HG03139 (cell line): ENCODE results near the gene TMA7B.

Experiments
- ATAC-seq: cut with Tn5 transposase; IDR thresholded peaks from one replicate; pipeline ENCODE4 v1.9.1; 2021; ENCODE audit not compliant: unreplicated experiment

Gene TMA7B

DNA sequence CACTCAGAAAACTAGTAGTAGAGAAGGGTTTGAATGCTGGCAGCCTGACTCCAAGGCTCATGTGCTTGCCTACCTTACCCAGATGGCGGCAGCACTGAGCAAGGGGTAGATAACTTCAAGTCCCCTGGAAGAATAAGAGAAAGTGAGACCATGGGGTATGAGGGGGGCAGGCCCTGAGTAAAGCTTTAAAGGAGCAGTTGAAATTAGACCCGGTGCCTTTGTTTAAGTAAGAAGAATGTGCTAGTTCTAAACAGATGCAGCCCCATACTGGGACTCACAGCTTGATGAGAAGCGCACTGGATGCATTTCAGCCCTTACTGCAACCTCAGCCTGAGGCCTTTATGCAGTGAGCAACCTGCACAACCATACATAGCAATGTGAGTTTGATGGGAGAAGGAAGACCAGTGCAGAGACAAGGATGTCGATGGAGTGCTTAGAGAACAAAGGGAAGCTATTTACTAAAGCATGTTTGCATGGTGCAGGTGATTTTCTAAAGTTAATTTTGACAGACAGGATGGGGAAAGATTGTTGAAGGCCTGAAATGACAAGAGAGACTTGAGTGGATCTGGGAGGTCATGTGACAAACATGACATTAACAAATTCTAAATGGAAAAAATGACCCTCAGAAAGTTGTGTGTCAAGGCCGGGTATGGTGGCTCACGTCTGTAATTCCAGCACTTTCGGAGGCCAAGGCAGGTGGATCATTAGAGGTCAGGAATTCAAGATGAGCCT is 27.1 kb upstream of the TMA7B start:
- ATAC-seq: no peak

DNA sequence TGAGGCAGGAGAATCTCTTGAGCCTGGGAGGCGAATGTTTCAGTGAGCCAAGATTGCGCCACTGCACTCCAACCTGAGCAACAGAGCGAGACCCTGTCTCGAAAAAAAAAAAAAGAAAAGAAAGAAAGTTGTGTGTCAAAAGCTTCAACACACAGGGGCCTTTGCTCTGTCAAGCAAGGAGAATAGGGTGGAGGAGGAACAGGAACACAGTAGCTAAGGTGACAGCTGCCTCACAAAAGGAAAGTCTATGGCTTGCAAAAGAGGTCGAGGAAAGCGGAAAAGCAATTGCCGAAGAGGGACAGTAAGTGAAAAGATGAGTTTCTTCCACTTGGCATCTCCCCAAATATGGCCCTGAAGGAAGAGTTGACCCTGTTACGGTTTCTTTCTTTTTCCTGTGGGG is 26.5 kb upstream of the TMA7B start:
- ATAC-seq: no peak

DNA sequence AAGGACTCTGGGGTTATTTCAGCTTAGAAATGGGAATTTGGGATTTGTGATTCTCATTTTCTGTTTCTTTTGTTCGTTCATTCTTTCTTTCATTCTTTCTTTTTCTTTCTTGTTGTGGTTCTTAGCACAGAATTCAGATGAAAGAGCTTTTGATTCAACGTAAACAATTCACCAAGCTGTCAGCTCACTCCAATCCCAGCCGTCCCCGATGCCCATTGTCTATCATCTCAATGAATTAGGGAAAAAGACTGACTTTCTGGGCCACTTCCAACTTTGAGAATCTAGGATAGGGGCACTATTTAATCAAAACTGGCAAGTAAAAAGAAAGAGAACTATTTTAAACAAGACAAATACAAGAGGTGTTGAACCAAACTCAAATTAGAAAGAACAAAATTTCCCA is 25.1 kb upstream of the TMA7B start:
- no peak for ATAC-seq

DNA sequence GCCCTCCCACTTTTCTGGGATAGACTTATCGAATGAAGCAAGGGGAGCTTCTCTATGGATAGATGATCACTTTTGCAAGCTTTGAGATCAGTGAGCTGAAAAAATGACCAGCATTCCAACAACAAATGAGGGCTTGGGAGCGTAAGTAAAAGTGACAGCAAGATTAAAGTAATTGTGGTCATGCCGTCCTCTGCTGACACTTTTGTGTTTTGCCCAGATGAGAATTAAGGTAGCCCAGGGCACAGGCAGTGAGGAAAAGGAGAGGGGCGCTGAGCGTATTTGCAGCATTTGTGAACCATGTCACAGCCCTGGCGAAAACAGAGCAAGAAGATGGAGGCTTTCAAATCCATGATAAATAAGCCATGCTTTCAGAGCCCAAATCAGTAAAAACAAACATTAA is 24.6 kb upstream of the TMA7B start:
- no peak for ATAC-seq

DNA sequence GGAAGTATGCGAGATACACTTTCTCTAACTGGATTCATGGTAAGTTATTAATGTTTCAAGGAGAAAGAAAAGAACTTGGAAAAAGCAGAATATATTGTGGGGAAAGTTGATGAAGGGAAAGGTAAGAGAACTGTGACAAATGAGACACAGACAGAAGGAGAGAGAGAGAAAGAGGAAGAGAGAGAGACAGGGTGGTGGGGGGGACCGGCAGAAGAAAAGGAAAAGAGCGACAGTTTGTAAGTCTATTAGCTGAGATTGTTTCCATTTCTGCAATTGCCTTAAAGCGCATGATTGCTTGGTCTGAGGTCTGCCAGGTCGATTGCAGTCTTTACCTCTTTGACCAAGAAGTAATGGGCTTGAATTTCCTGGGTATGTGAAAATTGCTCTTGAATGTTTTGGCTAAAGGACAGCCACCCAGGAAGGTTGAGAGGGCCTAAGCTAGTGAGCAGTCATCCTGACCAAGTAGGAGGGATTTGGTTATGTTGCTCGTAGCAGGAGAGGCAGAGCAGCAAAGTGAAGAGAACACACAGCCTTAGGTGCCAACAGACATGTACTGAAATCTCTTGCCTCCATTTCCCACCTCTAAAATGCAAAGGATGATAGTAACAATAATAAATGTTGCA is 23.6 kb upstream of the TMA7B start:
- ATAC-seq: no peak

DNA sequence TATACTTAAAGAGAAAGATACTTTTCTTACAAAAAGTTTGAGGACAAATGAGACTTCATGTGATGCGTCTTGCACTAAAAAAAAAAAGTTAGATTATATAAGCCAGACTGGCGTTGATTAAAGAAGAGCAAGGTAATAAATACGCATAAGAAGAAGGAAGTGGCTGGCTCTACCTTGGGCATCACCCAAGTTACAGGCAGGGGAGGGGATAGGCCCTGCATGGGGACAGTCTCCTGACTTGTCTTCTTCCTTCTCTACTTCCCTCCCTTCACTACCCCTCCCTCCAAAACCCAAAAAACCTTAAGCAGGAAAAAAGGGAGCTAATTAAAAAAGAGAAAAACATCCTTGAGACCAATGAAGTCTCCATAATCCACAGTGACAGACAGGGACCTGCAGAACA is 22.3 kb upstream of the TMA7B start:
- ATAC-seq: no peak

DNA sequence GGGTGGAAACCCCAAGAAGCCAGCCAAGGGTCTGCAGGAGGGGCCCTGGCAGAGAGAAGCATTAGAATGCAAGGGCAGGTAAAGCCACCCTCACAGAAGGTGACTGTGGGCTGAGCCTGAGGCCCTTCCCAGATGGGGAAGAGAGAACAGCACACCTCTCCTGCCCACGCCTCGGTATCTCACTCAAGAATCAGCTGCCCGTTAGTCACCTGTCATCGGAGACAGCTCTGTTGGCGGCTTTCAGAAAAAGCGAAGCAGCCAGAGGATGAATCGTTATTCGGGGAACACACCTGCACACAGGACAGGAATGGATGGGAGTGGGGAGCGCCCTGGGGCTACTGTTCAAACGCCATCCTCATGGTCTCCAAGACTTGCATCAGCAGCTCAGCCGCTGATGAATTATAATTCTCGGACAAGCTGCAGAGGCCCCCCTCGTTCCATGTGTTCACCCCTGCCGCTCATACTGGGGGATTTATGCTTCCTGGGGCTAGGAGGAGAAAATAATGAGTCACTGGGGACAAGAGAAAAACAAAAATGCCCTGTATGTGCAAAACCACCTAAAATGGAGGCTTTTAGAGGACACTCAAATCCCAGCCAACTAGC is 21.6 kb upstream of the TMA7B start:
- ATAC-seq: no peak

DNA sequence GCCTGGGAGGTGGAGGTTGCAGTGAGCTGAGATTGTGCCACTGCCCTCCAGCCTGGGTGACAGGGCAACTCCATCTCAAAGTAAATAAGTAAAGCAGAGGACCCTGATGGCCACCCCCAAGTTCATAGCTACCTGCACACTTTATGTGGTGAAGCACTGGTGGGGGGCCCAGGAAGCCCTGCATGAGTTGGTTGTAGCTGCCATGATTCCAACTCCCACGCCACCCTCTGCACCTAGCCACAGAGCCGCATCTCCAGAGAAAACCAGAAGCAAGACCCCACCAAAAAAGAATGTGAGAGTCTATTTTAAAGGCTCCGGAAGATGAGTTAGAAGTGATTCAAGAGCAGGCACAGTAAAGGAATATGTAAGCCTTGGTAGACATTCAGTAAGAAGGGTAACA is 20.4 kb upstream of the TMA7B start:
- no peak for ATAC-seq

DNA sequence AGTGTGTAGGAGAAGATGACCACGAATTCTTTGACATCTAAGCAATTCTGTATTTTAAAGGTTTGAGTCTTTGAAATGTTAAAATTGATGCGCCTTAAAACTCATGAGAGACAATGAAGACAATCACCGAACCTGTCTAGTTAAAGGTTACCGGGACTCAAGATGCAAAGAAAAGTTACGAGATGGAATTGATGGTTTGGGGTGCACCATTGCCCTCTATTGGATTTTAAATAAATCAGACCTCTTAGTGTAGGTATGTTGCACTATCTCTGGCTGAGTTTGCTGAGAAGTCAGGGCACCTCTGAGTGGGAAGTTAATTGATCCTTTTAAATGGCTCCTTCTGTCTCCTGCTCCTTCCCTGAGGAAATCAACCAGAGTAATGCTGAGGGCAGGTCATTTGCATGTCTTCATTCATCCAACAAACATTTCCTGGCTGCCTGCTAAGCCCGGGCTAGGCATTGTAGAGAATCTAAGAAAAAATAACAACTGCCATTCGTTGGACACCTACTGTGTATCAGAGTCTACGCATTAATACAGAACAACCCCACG is 19.4 kb upstream of the TMA7B start:
- no peak for ATAC-seq

DNA sequence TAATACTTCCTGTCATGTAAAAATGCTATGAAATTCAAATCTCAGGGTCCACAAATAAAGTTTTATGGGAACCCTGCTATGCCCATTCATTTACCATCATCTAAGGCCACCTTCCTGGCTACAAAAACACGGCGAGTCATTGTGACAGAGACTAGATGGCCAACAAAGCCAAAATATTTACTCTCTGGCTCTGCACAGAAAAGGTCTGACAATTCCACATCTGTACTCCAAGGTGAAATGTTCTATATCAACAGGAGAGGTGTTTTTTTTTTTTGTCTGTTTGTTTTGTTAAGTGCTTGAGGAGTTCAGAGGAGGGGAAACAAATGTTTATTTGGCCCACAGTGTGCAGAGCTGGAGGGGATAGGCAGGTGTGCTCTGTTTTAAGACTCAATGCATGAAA is 18.6 kb upstream of the TMA7B start:
- ATAC-seq: no peak

DNA sequence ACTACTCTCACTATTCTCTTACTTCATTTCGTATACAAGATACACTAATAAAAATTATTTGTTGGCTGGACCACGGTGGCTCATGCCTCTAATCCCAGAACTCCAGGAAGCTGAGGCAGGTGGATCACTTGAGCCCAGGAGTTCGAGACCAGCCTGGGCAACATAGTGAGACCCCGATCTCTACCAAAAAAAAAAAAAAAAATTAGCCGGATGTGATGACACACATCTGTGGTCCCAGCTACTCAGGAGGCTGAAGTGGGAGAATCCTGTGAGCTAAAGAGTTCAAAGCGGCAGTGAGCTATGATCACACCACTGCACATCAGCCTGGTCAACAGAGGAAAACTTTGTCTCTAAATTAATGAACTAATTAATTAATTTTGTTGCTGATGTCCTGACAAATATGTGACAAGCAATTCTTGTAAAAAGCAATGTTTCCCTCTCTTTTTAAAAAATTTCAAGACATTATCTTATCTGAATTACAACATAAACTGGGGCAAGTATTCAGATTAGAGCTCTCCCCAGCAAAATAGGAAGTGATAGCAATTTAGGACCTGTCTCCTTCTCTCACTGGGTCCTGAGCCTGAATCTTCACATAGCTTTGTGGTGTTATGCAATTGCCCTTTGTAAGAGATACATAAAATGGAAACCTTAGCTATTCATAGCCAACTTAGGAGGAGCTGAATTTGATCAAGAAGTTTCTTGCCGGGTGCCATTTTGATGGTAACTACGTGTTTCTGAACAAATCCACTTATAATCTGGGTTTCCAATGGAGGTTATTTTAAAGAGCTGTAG is 17.6 kb upstream of the TMA7B start:
- no peak for ATAC-seq

DNA sequence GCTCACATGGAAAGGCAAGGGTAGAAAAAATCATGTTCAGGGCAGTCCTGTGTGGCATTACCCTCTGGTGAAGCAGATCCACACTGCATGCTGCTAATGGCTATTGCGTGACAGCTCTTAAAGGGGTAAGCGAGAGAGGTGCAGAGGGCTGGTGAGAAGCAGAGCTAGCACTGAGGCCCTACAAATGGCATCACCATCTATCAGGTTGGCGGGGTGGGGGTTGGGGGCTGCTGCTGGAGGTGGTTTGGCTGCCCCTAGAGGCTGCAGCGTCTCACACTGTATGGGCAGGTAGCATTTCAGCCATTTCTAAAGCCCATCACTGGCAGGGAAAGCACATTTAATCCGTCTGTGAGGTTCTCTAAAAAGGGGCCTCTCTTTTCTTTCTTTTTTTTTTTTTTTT is 16.9 kb upstream of the TMA7B start:
- no peak for ATAC-seq

DNA sequence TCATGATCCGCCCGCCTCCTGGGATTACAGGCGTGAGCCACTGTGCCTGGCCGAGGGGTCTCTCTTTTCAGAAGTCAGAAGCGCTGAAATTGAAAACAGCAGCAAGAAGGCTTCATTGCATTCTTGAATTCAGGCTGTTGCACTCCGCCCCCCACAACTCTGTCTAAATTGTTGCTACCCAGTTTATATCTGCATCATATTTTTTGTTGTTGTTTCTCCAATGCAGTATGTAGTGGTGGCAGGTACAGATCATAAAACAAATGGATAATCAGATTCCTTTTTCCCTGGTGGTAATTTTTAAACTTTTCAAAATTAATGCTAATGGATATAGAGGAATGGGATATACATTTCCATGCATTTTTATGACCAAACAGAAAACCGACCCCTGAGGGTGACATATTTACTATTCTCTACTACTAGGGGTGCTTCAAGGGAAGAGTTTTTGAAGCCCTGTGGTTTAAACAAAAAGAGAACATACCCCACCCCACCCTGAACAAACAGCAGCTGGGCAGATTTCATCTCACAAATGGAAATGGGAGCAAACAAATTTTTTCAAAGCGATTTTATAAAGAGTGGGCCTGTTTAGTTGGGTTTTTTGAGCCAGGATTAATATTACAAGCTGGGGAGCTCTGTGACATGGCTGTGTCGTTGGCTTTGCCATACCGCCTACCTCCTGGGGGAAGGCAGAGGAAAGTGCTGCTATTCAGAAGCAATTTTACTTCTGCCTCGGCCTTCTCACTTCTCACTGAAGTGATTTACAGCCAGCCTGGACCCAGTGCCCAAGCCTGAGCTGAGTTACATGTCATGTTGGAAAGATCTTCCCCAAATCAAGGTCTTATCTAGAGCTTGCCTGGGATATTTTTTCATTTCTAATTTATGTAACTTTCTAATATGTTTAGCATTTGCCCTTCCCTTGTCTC is 16.0 kb upstream of the TMA7B start:
- no peak for ATAC-seq

DNA sequence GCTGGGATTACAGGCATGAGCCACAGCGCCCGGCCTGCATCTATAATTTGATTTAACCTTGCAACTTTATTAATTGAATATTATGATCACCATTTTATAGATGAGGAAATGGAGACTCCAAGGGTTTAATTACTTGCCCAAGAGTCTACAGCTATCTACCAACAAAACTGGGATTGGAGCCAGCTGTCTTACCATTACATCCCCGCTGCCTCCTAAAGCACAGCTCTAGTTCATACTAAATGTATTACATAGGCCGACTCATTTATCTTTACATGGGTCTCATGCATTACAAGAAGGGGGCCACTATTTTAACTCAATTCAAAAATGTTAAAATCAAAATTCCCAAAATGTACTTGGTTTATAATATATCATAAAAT is 14.1 kb upstream of the TMA7B start:
- no peak for ATAC-seq

DNA sequence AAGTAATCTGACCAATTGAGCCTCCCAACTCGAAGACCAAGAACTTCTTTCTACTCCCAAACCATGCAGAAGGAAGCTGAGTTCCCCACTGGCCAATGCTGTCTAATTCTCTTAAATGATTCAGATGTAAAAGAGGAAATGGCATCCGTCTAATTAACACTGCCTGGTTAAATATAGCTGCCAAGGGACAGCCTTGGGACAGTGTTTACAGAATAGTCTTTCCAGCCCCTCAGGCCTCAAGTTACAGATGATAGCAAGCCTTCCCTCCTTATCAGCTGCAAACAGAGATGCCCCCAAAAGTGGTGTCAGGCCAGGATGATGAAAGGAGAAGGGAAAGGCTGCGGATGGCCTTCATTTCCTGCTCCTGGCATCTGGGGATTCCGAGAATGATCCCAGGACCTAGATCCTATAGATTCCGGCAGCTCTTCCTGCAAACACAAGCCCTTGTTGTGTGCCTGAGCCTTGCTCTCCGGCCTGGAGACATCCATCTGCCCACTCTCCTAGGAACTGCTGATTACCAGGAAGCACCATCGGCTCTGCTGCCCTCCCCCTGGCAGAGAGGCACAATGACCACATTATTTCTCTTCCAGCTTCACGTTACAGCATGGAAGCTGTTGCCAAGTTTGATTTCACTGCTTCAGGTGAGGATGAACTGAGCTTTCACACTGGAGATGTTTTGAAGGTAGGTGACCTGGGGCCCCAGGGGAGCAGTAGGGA is 13.5 kb upstream of the TMA7B start:
- ATAC-seq: no peak

DNA sequence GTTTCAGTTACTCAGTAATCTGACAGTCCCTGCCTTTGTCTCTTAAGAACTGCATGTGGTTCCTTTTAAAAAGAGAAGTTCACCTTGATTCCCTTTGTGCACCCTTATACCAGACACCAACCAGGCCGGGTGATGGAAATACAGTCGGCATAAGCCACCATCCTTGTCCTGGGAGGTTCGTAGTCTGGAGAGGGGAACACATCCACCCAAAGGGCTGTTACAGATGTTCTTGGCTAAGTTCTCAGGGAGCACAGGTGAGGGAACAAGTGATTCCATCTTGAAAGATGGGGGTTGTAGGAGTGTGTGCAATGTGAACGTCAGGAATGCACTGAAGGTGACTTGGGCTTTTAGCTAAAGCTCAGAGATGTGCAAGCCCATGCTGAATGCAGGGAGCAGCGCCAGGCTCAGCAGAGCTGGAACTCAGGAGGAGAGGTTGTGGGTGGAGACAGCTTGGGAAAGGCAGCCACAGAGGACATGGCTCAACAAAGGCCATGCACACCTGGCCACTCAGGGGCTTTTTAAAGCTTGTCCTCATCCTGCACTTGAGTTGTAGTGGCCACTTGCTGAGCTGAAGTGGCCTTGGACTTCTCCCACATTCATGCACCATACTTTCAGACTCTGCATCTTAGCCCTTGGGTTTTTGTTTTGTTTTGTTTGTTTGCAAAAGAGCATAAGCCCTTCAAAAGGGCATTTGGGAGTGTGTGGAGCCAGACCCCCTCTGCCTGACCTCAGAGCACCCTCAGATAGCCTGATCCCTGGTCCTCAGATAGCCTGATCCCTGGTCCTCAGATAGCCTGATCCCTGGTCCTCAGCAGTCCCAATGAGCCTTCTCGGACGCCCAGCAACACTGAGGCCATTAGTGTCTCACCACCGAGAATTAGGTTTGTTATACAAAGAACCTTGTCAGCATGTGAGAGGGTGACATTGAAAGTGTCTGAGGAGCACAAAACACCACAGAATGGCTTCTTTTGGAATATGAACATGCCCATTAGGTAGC is 12.7 kb upstream of the TMA7B start:
- ATAC-seq: no peak

DNA sequence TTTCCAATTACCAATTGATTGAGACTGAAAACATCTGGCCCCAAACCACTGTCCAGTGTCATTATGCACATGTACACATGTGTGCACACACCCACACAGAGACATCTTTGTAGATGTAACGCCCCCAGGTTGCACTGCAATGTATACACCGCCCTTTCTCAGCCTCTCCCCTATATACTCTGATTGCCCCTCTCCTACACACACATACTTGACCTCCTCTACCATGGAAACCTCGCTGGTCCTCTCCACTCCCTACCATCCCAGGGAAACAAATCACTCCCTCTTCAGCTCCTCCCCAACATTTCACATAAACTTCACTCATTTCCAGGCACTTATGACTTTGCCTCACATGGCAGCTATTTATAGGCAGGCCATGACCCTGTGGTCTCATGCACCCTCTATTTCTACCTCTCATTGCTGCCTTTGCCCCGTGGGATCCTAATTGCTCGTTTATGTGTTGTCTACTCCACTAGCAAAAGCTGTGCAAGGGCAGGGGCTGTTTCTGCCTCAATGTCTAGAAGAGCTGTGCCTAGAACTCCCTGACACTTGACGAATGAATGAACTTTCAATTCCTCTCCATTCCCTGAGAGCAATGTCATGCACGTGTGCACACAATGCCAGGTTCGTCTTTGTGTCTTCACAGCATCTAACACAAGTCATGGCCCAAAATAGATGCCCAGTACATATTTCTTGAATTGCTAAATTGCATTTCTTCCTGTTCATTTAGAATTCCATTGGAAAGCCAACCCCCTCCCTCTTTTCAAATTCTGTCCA is 10.0 kb upstream of the TMA7B start:
- ATAC-seq: no peak
